ENCODE data around the gene TM7SF2.

TM7SF2 gene

DNA sequence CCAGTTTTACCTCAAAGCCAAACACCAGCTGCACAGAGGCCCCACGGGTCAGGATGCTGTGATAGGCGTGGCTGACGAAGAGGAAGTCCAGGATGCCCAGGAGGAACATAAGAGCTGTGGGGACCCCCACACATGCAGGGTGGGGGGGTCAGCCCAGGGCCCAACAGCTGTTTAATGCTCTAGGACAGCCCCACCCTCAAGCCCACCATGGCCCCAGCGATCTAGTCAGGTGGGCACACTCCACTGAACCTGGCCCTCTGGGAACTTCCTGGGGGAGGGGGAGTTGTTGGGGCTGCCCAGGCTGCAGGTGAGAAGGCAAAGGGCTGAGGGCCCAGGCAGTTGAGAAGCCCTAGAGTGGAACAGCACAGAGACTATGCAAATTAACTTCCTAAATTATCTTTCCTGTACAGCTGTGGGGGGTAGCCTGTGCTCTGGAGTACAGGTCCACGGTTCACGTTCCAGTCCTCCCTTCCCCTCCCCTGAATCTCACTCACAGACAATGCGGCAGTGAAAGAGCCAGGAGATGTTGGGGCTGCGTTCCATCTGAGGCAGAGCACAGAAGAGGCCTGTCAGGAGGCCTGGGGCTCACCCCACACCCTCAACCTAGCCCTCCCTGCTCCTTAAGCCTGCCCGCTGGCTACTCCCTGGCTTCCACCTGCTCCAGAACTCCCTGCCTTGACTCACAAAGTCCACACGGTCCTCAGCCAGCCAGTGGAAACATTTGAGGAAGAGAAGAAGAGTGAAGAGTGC is 20.7 kb downstream of the TM7SF2 start:
- Histone ChIP-seq H3K27ac (ENCODE audit: low read length) (no peak overlapping the region), H3K4me3 (ENCODE audit: low read length in 2 of 2) (peak overlapping the region in 1 of 2 donors; percentile 93), H3K27me3 (ENCODE audit: control insufficient read depth in 1 of 2, insufficient read depth in 2 of 2, low read length in 2 of 2) (no peaks in the 10 kb centered on the region), H3K9ac (ENCODE audit: low read length in 2 of 2) (no peak overlapping the region), H3K36me3 (ENCODE audit: control insufficient read depth in 2 of 2, insufficient read depth in 2 of 2, low read length in 2 of 2) (peaks cover 30 to 45% of the 10 kb centered on the region in 2 donors), H3K9me3 (ENCODE audit: control insufficient read depth in 2 of 2, low read length in 2 of 2) (no peaks in the 10 kb centered on the region), H3K4me1 (ENCODE audit: control insufficient read depth, insufficient read depth, low read length) (peaks cover 33% of the 10 kb centered on the region)

DNA sequence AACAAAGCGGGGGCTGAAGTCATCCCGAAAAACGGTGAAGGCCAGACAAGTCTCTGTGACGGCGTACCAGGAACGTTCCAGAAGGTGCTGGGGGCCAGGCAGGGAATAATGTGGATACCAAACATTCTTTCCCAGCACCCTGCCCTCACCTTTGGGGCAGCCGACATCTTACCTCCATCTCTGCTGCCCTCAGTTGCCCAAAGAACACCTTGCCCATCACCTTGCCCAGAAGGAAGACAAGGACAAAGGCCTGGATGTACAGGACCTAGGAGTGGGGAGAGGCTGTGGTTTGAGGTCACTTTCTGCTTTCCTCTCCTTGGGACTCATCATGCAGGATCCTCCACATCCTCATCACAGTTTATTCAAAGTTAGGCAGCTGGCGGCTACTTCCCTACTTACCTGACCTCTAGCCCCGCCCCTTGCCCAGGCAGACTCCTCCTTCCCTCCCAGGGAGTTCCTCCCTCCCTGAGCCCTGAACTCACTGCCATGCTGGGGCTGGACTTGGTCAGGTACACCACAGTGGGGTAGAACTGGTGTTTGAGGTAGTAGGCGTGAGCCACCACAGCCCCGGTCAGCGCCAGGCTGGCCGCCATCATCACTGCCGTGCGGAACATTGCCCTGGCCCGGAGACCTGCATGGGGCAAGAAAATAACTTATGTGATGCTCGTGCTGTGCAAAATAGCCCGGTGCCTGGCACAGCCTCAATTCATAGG is 21.5 kb downstream of the TM7SF2 start:
- Histone ChIP-seq H3K4me3 (ENCODE audit: low read length in 2 of 2) (peak overlapping the region; percentile 80 to 93), H3K9me3 (ENCODE audit: control insufficient read depth in 2 of 2, low read length in 2 of 2) (no peaks in the 10 kb centered on the region), H3K36me3 (ENCODE audit: control insufficient read depth in 2 of 2, insufficient read depth in 2 of 2, low read length in 2 of 2) (peaks cover 30 to 40% of the 10 kb centered on the region in 2 donors), H3K4me1 (ENCODE audit: control insufficient read depth, insufficient read depth, low read length) (peaks cover 33% of the 10 kb centered on the region), H3K27ac (ENCODE audit: low read length) (peak overlapping the region; percentile 99), H3K27me3 (ENCODE audit: control insufficient read depth in 1 of 2, insufficient read depth in 2 of 2, low read length in 2 of 2) (no peaks in the 10 kb centered on the region), H3K9ac (ENCODE audit: low read length in 2 of 2) (peak overlapping the region; percentile 89 to 100)

DNA sequence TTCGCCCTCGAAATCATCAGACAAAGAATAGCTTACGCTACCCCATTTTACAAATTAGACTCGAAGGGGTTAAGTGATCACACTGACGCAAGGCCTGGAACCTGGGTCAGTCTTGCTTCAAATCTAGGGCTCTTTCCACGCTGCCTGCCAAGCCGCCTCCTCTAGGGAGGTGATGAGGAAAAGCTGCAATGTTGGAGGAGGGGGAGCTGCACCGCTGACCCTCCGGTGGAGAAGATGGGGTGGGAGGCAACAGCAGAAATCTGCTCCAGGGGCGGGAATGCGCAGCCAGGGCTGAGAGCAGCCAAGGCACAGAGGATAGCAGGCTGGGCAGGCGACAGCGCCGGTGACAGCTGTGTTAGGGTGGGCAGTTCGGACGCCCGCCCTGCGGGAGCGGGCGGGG is 22.1 kb downstream of the TM7SF2 start:
- H3K36me3 ChIP-seq (ENCODE audit: control insufficient read depth in 2 of 2, insufficient read depth in 2 of 2, low read length in 2 of 2), result peaks cover 27 to 34% of the 10 kb centered on the region in 2 donors
- peak overlapping the region; percentile 99 for H3K27ac ChIP-seq (ENCODE audit: low read length)
- no peaks in the 10 kb centered on the region for H3K27me3 ChIP-seq (ENCODE audit: control insufficient read depth in 1 of 2, insufficient read depth in 2 of 2, low read length in 2 of 2)
- no peaks in the 10 kb centered on the region for H3K9me3 ChIP-seq (ENCODE audit: control insufficient read depth in 2 of 2, low read length in 2 of 2)
- H3K9ac ChIP-seq (ENCODE audit: low read length in 2 of 2), result peak overlapping the region; percentile 89 to 100
- H3K4me3 ChIP-seq (ENCODE audit: low read length in 2 of 2), result peak overlapping the region; percentile 80 to 93
- H3K4me1 ChIP-seq (ENCODE audit: control insufficient read depth, insufficient read depth, low read length), result peaks cover 33% of the 10 kb centered on the region

DNA sequence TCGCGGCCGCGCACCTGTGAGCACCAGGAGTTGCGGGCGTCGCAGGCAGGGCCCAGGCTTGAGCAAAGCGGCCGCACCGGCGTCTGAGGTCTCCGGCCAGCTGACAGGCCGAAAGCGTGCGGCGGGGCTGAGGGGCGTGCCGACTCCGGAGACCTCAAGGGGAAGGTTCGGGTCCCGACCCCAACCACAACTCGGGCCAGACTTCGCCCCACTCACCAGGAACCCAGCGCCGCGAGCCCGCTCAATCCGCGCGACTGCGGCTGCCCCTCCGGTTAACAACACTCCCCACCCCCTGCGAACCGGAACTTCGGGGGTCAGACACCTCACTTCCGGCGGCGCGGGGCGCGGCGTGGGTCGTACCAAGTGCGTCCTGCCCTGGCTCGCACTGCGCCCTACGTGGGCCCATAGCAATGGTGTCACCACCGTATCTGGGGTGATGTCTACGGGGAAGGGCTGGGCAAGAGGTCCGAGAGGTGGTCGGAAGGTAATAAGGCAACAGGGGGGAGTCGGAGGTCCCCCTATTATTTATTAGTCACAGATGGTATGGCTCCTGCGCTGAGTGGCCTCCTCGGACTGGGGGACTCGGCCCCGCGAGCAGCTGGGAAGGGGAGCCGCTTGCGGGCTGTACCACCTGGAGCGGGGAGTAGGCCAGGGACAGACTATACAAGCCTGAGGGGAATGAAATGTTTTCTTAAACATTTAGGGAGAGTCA is 22.7 kb downstream of the TM7SF2 start, which contains the start of gene SYVN1:
Gene SYVN1 (minus strand): TSS at position 280 of the 712 bp plus-strand sequence. CDS start 918 bp downstream, outside the sequence.
- Histone ChIP-seq H3K27me3 (ENCODE audit: control insufficient read depth in 1 of 2, insufficient read depth in 2 of 2, low read length in 2 of 2) (no peaks in the 10 kb centered on the region), H3K9ac (ENCODE audit: low read length in 2 of 2) (peak within 1 kb of the TSS; percentile 89 to 100)

DNA sequence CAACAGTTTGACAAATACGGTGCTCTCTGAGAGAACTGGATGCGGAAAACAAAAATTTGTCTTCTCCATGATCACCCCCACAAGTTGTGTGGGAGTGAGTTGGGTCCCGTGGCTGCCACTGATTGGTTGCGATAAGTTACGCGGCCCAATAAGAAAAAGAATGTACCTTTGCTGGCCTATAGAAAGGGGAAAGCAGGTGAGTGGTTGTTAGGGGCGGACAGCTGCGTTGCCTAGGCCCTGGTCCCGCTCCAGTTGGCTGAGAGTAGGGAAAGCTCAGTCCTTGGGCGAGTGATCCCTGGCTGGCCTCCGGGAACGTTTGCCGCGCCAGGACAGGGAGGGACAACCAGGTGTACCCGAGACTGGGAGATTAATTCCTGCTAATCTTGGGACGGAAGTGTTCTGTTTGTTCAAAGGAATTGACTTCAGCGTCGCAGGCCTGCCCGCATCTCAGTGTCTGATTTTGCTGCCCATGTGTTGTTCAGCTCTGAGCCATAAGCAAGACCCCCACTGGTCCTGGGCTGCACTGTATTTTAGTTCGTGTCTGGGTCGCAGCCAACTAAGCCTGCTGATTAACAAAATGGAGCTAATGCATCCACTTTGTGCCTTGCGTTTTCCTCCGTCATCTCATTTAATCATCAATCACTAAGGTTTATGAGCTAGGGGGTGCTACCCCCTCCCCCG is 23.4 kb downstream of the TM7SF2 start:
- peak overlapping the region; percentile 99 for H3K27ac ChIP-seq (ENCODE audit: low read length)
- H3K36me3 ChIP-seq (ENCODE audit: control insufficient read depth in 2 of 2, insufficient read depth in 2 of 2, low read length in 2 of 2), result peaks cover 15 to 22% of the 10 kb centered on the region in 2 donors
- peak overlapping the region; percentile 89 to 100 for H3K9ac ChIP-seq (ENCODE audit: low read length in 2 of 2)
- H3K27me3 ChIP-seq (ENCODE audit: control insufficient read depth in 1 of 2, insufficient read depth in 2 of 2, low read length in 2 of 2), result no peaks in the 10 kb centered on the region
- H3K4me3 ChIP-seq (ENCODE audit: low read length in 2 of 2), result peak overlapping the region; percentile 80 to 93
- H3K4me1 ChIP-seq (ENCODE audit: control insufficient read depth, insufficient read depth, low read length), result peaks cover 33% of the 10 kb centered on the region
- H3K9me3 ChIP-seq (ENCODE audit: control insufficient read depth in 2 of 2, low read length in 2 of 2), result no peaks in the 10 kb centered on the region

More for the DNA sequence above, 22.7 kb downstream of the TM7SF2 start, which contains the start of gene SYVN1:
- H3K9me3 ChIP-seq (ENCODE audit: control insufficient read depth in 2 of 2, low read length in 2 of 2), result no peaks in the 10 kb centered on the region
- H3K36me3 ChIP-seq (ENCODE audit: control insufficient read depth in 2 of 2, insufficient read depth in 2 of 2, low read length in 2 of 2), result peaks cover 22 to 29% of the 10 kb centered on the region in 2 donors
- peak within 1 kb of the TSS; percentile 80 to 93 for H3K4me3 ChIP-seq (ENCODE audit: low read length in 2 of 2)
- peak within 1 kb of the TSS; percentile 99 for H3K27ac ChIP-seq (ENCODE audit: low read length)
- peaks cover 33% of the 10 kb centered on the region for H3K4me1 ChIP-seq (ENCODE audit: control insufficient read depth, insufficient read depth, low read length)

DNA sequence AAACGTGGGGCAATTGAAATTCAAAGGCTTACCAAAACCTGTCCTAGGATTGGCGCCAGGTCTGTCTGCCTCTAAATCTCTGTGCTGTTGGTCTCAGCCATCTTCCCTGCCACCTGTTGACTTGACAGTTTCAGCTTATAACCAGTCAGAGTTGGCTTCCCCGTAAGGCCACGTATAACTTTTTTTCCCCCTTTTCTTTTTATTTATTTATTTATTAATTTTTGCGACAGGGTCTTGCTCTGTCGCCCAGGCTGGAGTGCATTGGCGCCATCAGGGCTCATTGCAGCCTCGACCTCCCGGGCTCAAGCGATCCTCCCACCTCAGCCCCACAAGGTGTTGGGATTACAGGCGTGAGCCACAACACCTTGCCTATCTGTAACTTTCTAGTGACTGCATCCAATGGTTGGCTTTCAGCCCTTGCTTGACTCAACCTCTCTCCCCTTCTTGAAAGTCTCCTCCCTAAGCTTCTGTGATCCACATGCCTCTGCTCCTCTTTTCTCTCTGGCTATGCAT is 24.0 kb downstream of the TM7SF2 start:
- Histone ChIP-seq H3K4me3 (ENCODE audit: low read length in 2 of 2) (peak overlapping the region; percentile 80 to 93), H3K9me3 (ENCODE audit: control insufficient read depth in 2 of 2, low read length in 2 of 2) (no peaks in the 10 kb centered on the region), H3K4me1 (ENCODE audit: control insufficient read depth, insufficient read depth, low read length) (peaks cover 33% of the 10 kb centered on the region), H3K9ac (ENCODE audit: low read length in 2 of 2) (peak overlapping the region; percentile 89 to 100), H3K27ac (ENCODE audit: low read length) (peak overlapping the region; percentile 99), H3K36me3 (ENCODE audit: control insufficient read depth in 2 of 2, insufficient read depth in 2 of 2, low read length in 2 of 2) (peaks cover 14 to 19% of the 10 kb centered on the region in 2 donors), H3K27me3 (ENCODE audit: control insufficient read depth in 1 of 2, insufficient read depth in 2 of 2, low read length in 2 of 2) (no peaks in the 10 kb centered on the region)

DNA sequence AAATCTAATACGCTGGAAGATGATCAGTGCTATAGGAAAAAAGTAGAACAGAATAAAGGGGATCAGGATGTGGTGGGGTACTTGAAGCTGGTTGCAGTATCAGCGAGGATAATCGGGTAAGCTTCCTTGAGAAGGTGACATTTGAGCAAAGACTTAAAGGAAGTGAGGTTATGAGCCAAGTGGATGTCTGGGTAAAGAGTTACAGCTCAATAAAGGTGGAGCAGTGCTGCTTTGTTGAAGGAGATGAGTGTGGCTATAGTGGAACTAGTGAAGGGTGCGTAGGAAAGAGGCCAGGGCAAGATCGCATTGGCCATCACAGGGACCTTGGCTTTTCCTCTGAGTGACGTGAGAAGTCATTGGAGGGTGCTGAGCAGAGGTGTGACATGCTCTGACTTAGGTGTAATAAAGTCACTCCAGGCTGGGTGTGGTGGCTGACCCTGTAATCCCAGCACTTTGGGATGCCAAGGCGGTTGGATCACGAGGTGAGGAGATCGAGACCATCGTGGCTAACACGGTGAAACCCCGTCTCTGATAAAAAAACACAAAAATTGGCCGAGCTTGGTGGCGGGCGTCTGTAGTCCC is 24.9 kb downstream of the TM7SF2 start:
- no peak overlapping the region for H3K27ac ChIP-seq (ENCODE audit: low read length)
- H3K4me3 ChIP-seq (ENCODE audit: low read length in 2 of 2), result no peak overlapping the region
- peaks cover 31% of the 10 kb centered on the region for H3K4me1 ChIP-seq (ENCODE audit: control insufficient read depth, insufficient read depth, low read length)
- no peaks in the 10 kb centered on the region for H3K9me3 ChIP-seq (ENCODE audit: control insufficient read depth in 2 of 2, low read length in 2 of 2)
- H3K36me3 ChIP-seq (ENCODE audit: control insufficient read depth in 2 of 2, insufficient read depth in 2 of 2, low read length in 2 of 2), result peaks cover 5 to 10% of the 10 kb centered on the region in 2 donors
- H3K27me3 ChIP-seq (ENCODE audit: control insufficient read depth in 1 of 2, insufficient read depth in 2 of 2, low read length in 2 of 2), result no peaks in the 10 kb centered on the region
- H3K9ac ChIP-seq (ENCODE audit: low read length in 2 of 2), result no peak overlapping the region

DNA sequence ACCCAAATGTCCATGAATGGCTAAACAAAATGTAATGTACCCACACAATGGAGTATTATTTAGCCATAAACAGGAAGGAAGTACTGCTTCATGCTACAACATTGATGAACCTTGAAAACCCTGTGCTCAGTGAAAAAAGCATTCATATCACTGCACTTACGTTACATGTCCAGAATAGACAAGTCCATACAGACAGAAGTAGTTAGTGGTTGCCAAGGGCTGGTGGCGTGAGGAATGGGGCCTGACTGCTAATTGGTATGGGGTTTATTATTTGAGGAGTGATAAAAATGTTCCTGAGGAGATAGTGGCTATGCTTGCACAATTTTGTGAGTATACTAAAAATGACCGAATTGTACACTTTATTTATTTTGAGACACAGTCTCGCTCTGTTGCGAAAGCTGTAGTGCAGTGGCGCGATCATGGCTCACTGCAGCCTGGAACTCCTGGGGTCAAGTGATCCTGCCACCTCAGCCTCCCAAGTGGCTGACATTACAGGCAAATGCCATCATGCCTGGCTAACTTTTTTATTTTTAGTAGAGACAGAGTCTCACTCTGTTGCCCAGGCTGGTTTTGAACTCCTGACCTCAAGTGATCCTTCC is 30.3 kb downstream of the TM7SF2 start:
- Histone ChIP-seq H3K36me3 (ENCODE audit: control insufficient read depth in 2 of 2, insufficient read depth in 2 of 2, low read length in 2 of 2) (no peaks in the 10 kb centered on the region), H3K9ac (ENCODE audit: low read length in 2 of 2) (no peak overlapping the region), H3K4me3 (ENCODE audit: low read length in 2 of 2) (no peak overlapping the region), H3K9me3 (ENCODE audit: control insufficient read depth in 2 of 2, low read length in 2 of 2) (no peaks in the 10 kb centered on the region), H3K27ac (ENCODE audit: low read length) (no peak overlapping the region), H3K27me3 (ENCODE audit: control insufficient read depth in 1 of 2, insufficient read depth in 2 of 2, low read length in 2 of 2) (peaks cover 2 to 4% of the 10 kb centered on the region in 2 donors), H3K4me1 (ENCODE audit: control insufficient read depth, insufficient read depth, low read length) (no peaks in the 10 kb centered on the region)

DNA sequence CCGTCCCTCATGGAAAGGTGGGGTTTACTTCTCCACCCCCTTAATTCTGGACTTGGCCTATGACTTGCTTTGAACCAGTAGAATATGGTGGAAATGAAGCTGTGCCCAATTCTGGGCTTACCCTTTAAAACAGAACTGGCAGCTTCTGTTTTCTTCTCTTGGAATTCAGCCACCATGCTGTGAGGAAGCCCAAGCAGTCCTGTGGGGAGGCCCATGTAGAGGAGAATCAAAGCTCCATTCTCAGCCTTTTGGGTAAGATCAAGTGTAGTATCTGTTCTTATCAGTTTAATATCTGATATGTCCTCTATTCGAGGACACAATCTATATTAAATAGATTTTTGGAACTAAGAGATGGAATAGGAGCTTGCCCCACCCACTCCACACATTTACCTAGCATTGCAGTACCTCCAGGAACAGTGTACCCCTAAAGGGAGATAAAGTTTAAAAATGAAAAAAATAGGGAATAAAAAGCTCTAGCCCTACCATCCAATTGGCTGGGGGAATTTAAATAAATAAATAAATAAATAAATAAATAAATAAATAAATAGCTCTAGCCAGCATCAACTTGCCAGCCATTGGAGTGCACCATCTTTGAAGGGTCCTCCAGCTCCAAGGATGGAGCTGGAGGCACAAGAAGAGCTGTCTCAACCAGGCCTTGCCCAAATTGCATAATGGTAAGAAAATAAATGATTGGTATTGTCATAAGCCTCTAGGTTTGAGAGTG is 35.8 kb downstream of the TM7SF2 start:
- H3K4me1 ChIP-seq (ENCODE audit: control insufficient read depth, insufficient read depth, low read length), result peaks cover 5% of the 10 kb centered on the region
- H3K9me3 ChIP-seq (ENCODE audit: control insufficient read depth in 2 of 2, low read length in 2 of 2), result no peaks in the 10 kb centered on the region
- no peak overlapping the region for H3K9ac ChIP-seq (ENCODE audit: low read length in 2 of 2)
- H3K4me3 ChIP-seq (ENCODE audit: low read length in 2 of 2), result no peak overlapping the region
- H3K36me3 ChIP-seq (ENCODE audit: control insufficient read depth in 2 of 2, insufficient read depth in 2 of 2, low read length in 2 of 2), result no peaks in the 10 kb centered on the region
- no peak overlapping the region for H3K27ac ChIP-seq (ENCODE audit: low read length)
- H3K27me3 ChIP-seq (ENCODE audit: control insufficient read depth in 1 of 2, insufficient read depth in 2 of 2, low read length in 2 of 2), result peaks cover 2 to 4% of the 10 kb centered on the region in 2 donors

Data from stomach smooth muscle (tissue), 2 donors.